IMR-90 (cell line): Measurements from ENCODE around the gene HES4. TPM values are rescaled to one million over a fixed set of nuclear protein-coding genes. Genes with fewer than 3 reads are reported as not detected.

Experiments
- ATAC-seq: fragments of 200-7000 bp; cut with Tn5 transposase; 2 replicates; pipeline ENCODE4 v1.9.1; 2020; ENCODE audit warnings: low read depth, mild to moderate bottlenecking, moderate library complexity
- BruUV-seq: library from RNA; stranded (reverse); fragments of 400-500 nt; replicated peaks from 2 replicates; lab custom pipeline; 2021; lab: Mats Ljungman, UMichigan
- CTCF ChIA-PET: fragments of 300-600 bp; formaldehyde crosslinking; extraction: SDS; loops from one replicate; lab custom pipeline; 2021; ENCODE audit warnings: antibody characterized with exemption; lab: Yijun Ruan, JAX
- POLR2A ChIA-PET: fragments of 300-600 bp; sonication (Branson Sonifier 250); formaldehyde crosslinking; loops from one replicate; lab custom pipeline; 2022; ENCODE audit warnings: antibody characterized with exemption; ENCODE audit not compliant: unreplicated experiment; lab: Charles Lee
- DNase-seq: peaks from one replicate; pipeline ENCODE4 v3.0.0; 2013
- H2AFZ ChIP-seq: replicated peaks from 2 replicates; pipeline ENCODE3; 2013; ENCODE audit warnings: low read length, mild to moderate bottlenecking; ENCODE audit not compliant: poor library complexity
- H2AK5ac ChIP-seq: 2 replicates; pipeline ENCODE4 v1.6.1; 2013; ENCODE audit warnings: low read depth, low read length, inconsistent platforms
- H2AK9ac ChIP-seq: replicated peaks from 2 replicates; pipeline ENCODE3; 2013; ENCODE audit warnings: mild to moderate bottlenecking, low read depth, low read length, moderate library complexity; ENCODE audit not compliant: poor library complexity
- H2BK120ac ChIP-seq: 2 replicates; pipeline ENCODE4 v1.6.1; 2013; ENCODE audit warnings: low read depth, low read length, inconsistent platforms
- H2BK15ac ChIP-seq: 3 replicates; pipeline ENCODE4 v1.6.1; 2013; ENCODE audit warnings: low read depth, low read length, inconsistent platforms
- H2BK20ac ChIP-seq: 2 replicates; pipeline ENCODE4 v1.6.1; 2013; ENCODE audit warnings: low read depth, mild to moderate bottlenecking, inconsistent platforms, low read length, moderate library complexity
- H2BK5ac ChIP-seq: 2 replicates; pipeline ENCODE4 v1.6.1; 2013; ENCODE audit warnings: mild to moderate bottlenecking, low read depth, low read length, inconsistent platforms; ENCODE audit not compliant: poor library complexity, severe bottlenecking
- H3K14ac ChIP-seq: replicated peaks from 2 replicates; pipeline ENCODE4 v1.6.1; 2013; ENCODE audit warnings: low read depth, low read length, inconsistent platforms
- H3K18ac ChIP-seq: 2 replicates; pipeline ENCODE4 v1.6.1; 2013; ENCODE audit warnings: low read depth, low read length, control low read depth
- H3K23ac ChIP-seq: 2 replicates; pipeline ENCODE4 v1.6.1; 2013; ENCODE audit warnings: low read depth, low read length, inconsistent platforms
- H3K27ac ChIP-seq: 2 replicates; pipeline ENCODE4 v1.5.1; 2013; ENCODE audit warnings: mild to moderate bottlenecking, control low read depth, low read length; ENCODE audit not compliant: insufficient read depth
- H3K27me3 ChIP-seq: 2 replicates; pipeline ENCODE4 v1.6.1; 2013; ENCODE audit warnings: low read length; ENCODE audit not compliant: control insufficient read depth, insufficient read depth
- H3K36me3 ChIP-seq: 2 replicates; pipeline ENCODE4 v1.6.1; 2013; ENCODE audit warnings: low read length, mixed read lengths; ENCODE audit not compliant: control insufficient read depth, insufficient read depth
- H3K4ac ChIP-seq: 2 replicates; pipeline ENCODE4 v1.6.1; 2013; ENCODE audit warnings: low read depth, low read length, inconsistent platforms
- H3K4me1 ChIP-seq: 2 replicates; pipeline ENCODE4 v1.6.1; 2013; ENCODE audit warnings: low read length, mixed read lengths; ENCODE audit not compliant: control insufficient read depth, insufficient read depth
- H3K4me2 ChIP-seq: 2 replicates; pipeline ENCODE4 v1.6.1; 2013; ENCODE audit warnings: low read depth, mild to moderate bottlenecking, control low read depth, low read length, moderate library complexity
- H3K4me3 ChIP-seq: 2 replicates; pipeline ENCODE4 v1.5.1; 2013; ENCODE audit warnings: low read depth, mild to moderate bottlenecking, control low read depth, low read length, moderate library complexity; ENCODE audit not compliant: insufficient read depth
- H3K56ac ChIP-seq: 2 replicates; pipeline ENCODE4 v1.6.1; 2013; ENCODE audit warnings: low read length, inconsistent platforms; ENCODE audit not compliant: insufficient read depth; ENCODE audit errors: extremely low read depth
- H3K79me1 ChIP-seq, 2 experiments: 2 replicates each; pipeline ENCODE4 v1.6.1; 2013; ENCODE audit warnings: low read length in 2 of 2, inconsistent platforms in 1 of 2, low read depth in 1 of 2
- H3K9ac ChIP-seq: 2 replicates; pipeline ENCODE4 v1.6.1; 2013; ENCODE audit warnings: low read depth, low read length, control low read depth
- H3K9me1 ChIP-seq: 2 replicates; pipeline ENCODE4 v1.6.1; 2013; ENCODE audit warnings: low read length, inconsistent platforms; ENCODE audit not compliant: insufficient read depth
- H3K9me3 ChIP-seq: 2 replicates; pipeline ENCODE4 v1.6.1; 2013; ENCODE audit warnings: low read length; ENCODE audit not compliant: control insufficient read depth, insufficient read depth
- H4K20me1 ChIP-seq: 2 replicates; pipeline ENCODE4 v1.6.1; 2013; ENCODE audit warnings: low read length, inconsistent platforms; ENCODE audit not compliant: insufficient read depth
- H4K5ac ChIP-seq: 2 replicates; pipeline ENCODE4 v1.6.1; 2013; ENCODE audit warnings: mild to moderate bottlenecking, low read depth, low read length, control low read depth
- H4K8ac ChIP-seq, 2 experiments: 2 replicates each; pipeline ENCODE4 v1.6.1; 2013; ENCODE audit warnings: low read depth in 2 of 2, low read length in 2 of 2, control low read depth in 1 of 2, inconsistent platforms in 1 of 2
- H4K91ac ChIP-seq: 2 replicates; pipeline ENCODE4 v1.6.1; 2013; ENCODE audit warnings: low read depth, low read length, inconsistent platforms; ENCODE audit not compliant: insufficient read depth
- BHLHE40 ChIP-seq: fragments of 150-350 bp; IDR thresholded peaks from 2 replicates; pipeline ENCODE4 v1.6.1; 2016; ENCODE audit warnings: mild to moderate bottlenecking, low read depth, low read length
- CEBPB ChIP-seq: IDR thresholded peaks from 2 replicates; pipeline ENCODE4 v1.6.1; 2012; ENCODE audit warnings: low read depth, low read length, improper control_type of control experiment
- ELK1 ChIP-seq: fragments of 150-350 bp; IDR thresholded peaks from 2 replicates; pipeline ENCODE4 v1.6.1; 2016; ENCODE audit warnings: low read depth, mild to moderate bottlenecking, low read length, moderate library complexity, borderline replicate concordance
- FOS ChIP-seq: fragments of 150-350 bp; IDR thresholded peaks from 2 replicates; pipeline ENCODE4 v1.6.1; 2016; ENCODE audit warnings: low read depth, low read length
- MAFK ChIP-seq: IDR thresholded peaks from 2 replicates; pipeline ENCODE4 v1.6.1; 2012; ENCODE audit warnings: low read depth, low read length, improper control_type of control experiment
- NFE2L2 ChIP-seq: fragments of 150-350 bp; IDR thresholded peaks from 2 replicates; pipeline ENCODE4 v1.6.1; 2016; ENCODE audit warnings: low read depth, mild to moderate bottlenecking, low read length
- RAD21 ChIP-seq: IDR thresholded peaks from 2 replicates; pipeline ENCODE4 v1.6.1; 2012; ENCODE audit warnings: low read length, improper control_type of control experiment
- RCOR1 ChIP-seq: IDR thresholded peaks from 2 replicates; pipeline ENCODE4 v1.6.1; 2012; ENCODE audit warnings: mild to moderate bottlenecking, low read length, improper control_type of control experiment; ENCODE audit not compliant: insufficient replicate concordance
- RFX5 ChIP-seq: IDR thresholded peaks from 2 replicates; pipeline ENCODE4 v1.8.0; 2012; ENCODE audit warnings: low read depth, mild to moderate bottlenecking, low read length, moderate library complexity
- WGBS, 2 experiments: methylation state at CpG; one replicate each; pipeline versions ENCODE4 v1.1.5 to v1.1.7; 2013; ENCODE audit warnings: missing lambda C conversion rate in 2 of 2; ENCODE audit not compliant: insufficient read length in 1 of 2; ENCODE audit errors: extremely low coverage in 2 of 2; 5-methylcytosine and 5-hydroxymethylcytosine counted together
- dilution Hi-C: fragments of 300-500 bp; cut with HindIII; formaldehyde crosslinking; loops from one replicate; pipeline ENCODE4 v1.14.3; 2018; ENCODE audit warnings: low sequenced_read_pairs; ENCODE audit not compliant: unreplicated experiment
- in situ Hi-C: fragments of 300-500 bp; cut with MboI; formaldehyde crosslinking; loops from 3 replicates; pipeline ENCODE4 v1.14.3; 2019; ENCODE audit warnings: low sequenced_read_pairs, inconsistent platforms, mixed read lengths
- intact Hi-C: fragments of 100-400 bp; cut with micrococcal nuclease; formaldehyde crosslinking; loops from 2 replicates; pipeline ENCODE4 v1.10.0; 2022
- polyA plus RNA-seq, 3 experiments: library from polyadenylated mRNA; depleted of rRNA; stranded (reverse); fragments of >200 nt; gene quantifications; 2 replicates each; pipeline ENCODE4 v1.2.3, GENCODE V29; 2012; ENCODE audit warnings: low replicate concordance in 1 of 3
- total RNA-seq: library from RNA; depleted of rRNA; stranded (reverse); fragments of >200 nt; gene quantifications from 2 replicates; pipeline ENCODE4 v1.2.3, GENCODE V29; 2012

HES4 gene
- total and polyA plus RNA-seq, 2 of the 4 experiments (the other 2 are of a cell fraction): 1.4 to 11.7 TPM

GRCh38 chr1:981491-981954, 18.4 kb downstream of the HES4 start:
- no TSS peak for BruUV-seq
- no peak overlapping the region for H3K4ac ChIP-seq
- no peak overlapping the region for H4K91ac ChIP-seq
- no peak overlapping the region for H3K9ac ChIP-seq
- no peak overlapping the region for H3K4me3 ChIP-seq
- ATAC-seq (no peak), DNase-seq (no peak)
- no peak overlapping the region for H2BK15ac ChIP-seq
- ChIA-PET POLR2A (no interaction called here), CTCF (no interaction called here)
- H3K27me3 ChIP-seq: peaks cover 5% of the 10 kb centered on the region; the same call in 1 of the 2 replicates
- H4K5ac ChIP-seq: no peak overlapping the region
- H3K27ac ChIP-seq: no peak overlapping the region
- no peak overlapping the region for H2BK20ac ChIP-seq
- H2BK5ac ChIP-seq: no peak overlapping the region
- in situ Hi-C loops (no loop called here), dilution Hi-C loops (no loop called here), intact Hi-C loops (loop anchor here (5.0 kb wide), 1 partner anchor 251 kb away; the partner anchor contains the start of genes B3GALT6 and SDF4)
- no peak overlapping the region for H2BK120ac ChIP-seq
- H2AK5ac ChIP-seq: no peak overlapping the region
- H3K4me1 ChIP-seq: no peaks in the 10 kb centered on the region
- H3K18ac ChIP-seq: no peak overlapping the region
- no peaks in the 10 kb centered on the region; the same call in 1 of the 2 replicates for H4K20me1 ChIP-seq
- no peak overlapping the region for H3K56ac ChIP-seq
- no peak overlapping the region for H2AK9ac ChIP-seq
- no peak overlapping the region for H2AFZ ChIP-seq
- H4K8ac ChIP-seq: no peak overlapping the region
- H3K9me1 ChIP-seq: no peaks in the 10 kb centered on the region
- H3K79me1 ChIP-seq: no peaks in the 10 kb centered on the region
- 100% methylated on average over 2 of the region's 21 CpGs; no CpG with 5 or more reads in 1 of the 2 experiments for WGBS, 2 experiments
- no peaks in the 10 kb centered on the region for H3K9me3 ChIP-seq
- H3K23ac ChIP-seq: no peak overlapping the region
- TF ChIP-seq CEBPB: no peak
- no peak for TF ChIP-seq RCOR1
- TF ChIP-seq BHLHE40: no peak
- TF ChIP-seq FOS: no peak
- no peak for TF ChIP-seq MAFK
- TF ChIP-seq RAD21: no peak
- TF ChIP-seq ELK1: no peak
- no peak for TF ChIP-seq RFX5
- no peak for TF ChIP-seq NFE2L2
- H3K36me3 ChIP-seq: no peaks in the 10 kb centered on the region
- H3K14ac ChIP-seq: no peak overlapping the region
- H3K4me2 ChIP-seq: no peak overlapping the region
